ENCODE results near the gene USP24.

- TF ChIP-seq PBX3 (IDR thresholded peaks at IDR 0.05) (no peak), FOXM1 (IDR thresholded peaks at IDR 0.05; ENCODE audit: low read depth) (no peak), RCOR1 (IDR thresholded peaks at IDR 0.05; ENCODE audit: low read length) (no peak), YY1 (IDR thresholded peaks at IDR 0.05; ENCODE audit: low read depth) (no peak), GATA2 (CRISPR knock-in tag; IDR thresholded peaks at IDR 0.05) (no peak), CHD2 (IDR thresholded peaks at IDR 0.05; ENCODE audit: low read length, partially characterized antibody) (no peak), TCF12 (IDR thresholded peaks at IDR 0.05) (no peak), SIN3A (IDR thresholded peaks at IDR 0.05; ENCODE audit: borderline replicate concordance, low read depth, low read length) (no peak), RAD21 (IDR thresholded peaks at IDR 0.05; ENCODE audit: low read length) (no peak), EP300 (IDR thresholded peaks at IDR 0.05; ENCODE audit: borderline replicate concordance in 1 of 2, low read depth in 1 of 2, low read length in 1 of 2) (no peak)
- TF ChIP-seq, protein P1, sequence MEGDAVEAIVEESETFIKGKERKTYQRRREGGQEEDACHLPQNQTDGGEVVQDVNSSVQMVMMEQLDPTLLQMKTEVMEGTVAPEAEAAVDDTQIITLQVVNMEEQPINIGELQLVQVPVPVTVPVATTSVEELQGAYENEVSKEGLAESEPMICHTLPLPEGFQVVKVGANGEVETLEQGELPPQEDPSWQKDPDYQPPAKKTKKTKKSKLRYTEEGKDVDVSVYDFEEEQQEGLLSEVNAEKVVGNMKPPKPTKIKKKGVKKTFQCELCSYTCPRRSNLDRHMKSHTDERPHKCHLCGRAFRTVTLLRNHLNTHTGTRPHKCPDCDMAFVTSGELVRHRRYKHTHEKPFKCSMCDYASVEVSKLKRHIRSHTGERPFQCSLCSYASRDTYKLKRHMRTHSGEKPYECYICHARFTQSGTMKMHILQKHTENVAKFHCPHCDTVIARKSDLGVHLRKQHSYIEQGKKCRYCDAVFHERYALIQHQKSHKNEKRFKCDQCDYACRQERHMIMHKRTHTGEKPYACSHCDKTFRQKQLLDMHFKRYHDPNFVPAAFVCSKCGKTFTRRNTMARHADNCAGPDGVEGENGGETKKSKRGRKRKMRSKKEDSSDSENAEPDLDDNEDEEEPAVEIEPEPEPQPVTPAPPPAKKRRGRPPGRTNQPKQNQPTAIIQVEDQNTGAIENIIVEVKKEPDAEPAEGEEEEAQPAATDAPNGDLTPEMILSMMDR (IDR thresholded peaks at IDR 0.05) = no peak
- TF ChIP-seq, protein P2, sequence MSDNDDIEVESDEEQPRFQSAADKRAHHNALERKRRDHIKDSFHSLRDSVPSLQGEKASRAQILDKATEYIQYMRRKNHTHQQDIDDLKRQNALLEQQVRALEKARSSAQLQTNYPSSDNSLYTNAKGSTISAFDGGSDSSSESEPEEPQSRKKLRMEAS (IDR thresholded peaks at IDR 0.05; ENCODE audit: low read depth) = no peak
These were observed 10.2 kb downstream of the USP24 start for GRCh38 chr1:55204997-55205396.
